Measurements from ENCODE around the gene VPS35.

DNA sequence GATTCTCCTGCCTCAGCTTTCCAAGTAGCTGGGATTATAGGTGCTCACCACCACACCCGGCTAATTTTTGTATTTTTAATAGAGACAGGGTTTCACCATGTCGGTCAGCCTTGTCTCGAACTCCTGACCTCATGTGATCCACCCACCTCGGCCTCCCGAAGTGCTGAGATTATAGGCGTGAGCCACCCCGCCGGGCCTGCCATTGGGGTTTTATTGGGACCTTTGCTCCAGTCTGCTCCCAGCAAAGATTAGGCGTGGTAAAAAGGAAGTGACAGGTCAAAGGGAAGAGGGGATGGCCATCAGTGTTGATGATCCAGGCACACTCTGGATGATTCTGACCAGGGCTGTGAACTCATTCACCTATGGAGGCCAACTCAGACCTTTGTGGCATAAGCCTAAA, 38.7 kb upstream of the VPS35 start:
- TF ChIP-seq MYBL2 (CRISPR knock-in tag; IDR thresholded peaks at IDR 0.05) (no peak), FOXJ3 (CRISPR knock-in tag; IDR thresholded peaks at IDR 0.05; ENCODE audit: borderline replicate concordance) (no peak), ESRRA (CRISPR knock-in tag; IDR thresholded peaks at IDR 0.05; ENCODE audit: borderline replicate concordance) (no peak), ZNF121 (CRISPR knock-in tag; IDR thresholded peaks at IDR 0.05) (no peak)
- TF ChIP-seq, protein P1, sequence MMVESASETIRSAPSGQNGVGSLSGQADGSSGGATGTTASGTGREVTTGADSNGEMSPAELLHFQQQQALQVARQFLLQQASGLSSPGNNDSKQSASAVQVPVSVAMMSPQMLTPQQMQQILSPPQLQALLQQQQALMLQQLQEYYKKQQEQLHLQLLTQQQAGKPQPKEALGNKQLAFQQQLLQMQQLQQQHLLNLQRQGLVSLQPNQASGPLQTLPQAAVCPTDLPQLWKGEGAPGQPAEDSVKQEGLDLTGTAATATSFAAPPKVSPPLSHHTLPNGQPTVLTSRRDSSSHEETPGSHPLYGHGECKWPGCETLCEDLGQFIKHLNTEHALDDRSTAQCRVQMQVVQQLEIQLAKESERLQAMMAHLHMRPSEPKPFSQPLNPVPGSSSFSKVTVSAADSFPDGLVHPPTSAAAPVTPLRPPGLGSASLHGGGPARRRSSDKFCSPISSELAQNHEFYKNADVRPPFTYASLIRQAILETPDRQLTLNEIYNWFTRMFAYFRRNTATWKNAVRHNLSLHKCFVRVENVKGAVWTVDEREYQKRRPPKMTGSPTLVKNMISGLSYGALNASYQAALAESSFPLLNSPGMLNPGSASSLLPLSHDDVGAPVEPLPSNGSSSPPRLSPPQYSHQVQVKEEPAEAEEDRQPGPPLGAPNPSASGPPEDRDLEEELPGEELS (CRISPR knock-in tag; IDR thresholded peaks at IDR 0.05), result no peak

Measured in WTC11 (cell line).